Activated naive CD8-positive, alpha-beta T cell treated with anti-CD3 and anti-CD28 coated beads for 36 hours (primary cell): ENCODE results near the gene TCF3. TPM values are rescaled to one million over a fixed set of nuclear protein-coding genes. Genes with fewer than 3 reads are reported as not detected.
"Not testable (repeated sequence)": the region's sequence is repeated elsewhere in the genome, so short reads cannot be mapped to it uniquely, and the experiment has no call there.

Experiments
- DNase-seq: peaks from one replicate; pipeline ENCODE4 v3.0.0; 2021
- H3K27ac Mint-ChIP-seq: one replicate; pipeline ENCODE4 v1.8.0; 2022; ENCODE audit warnings: mild to moderate bottlenecking, moderate library complexity, mixed read lengths
- H3K27me3 Mint-ChIP-seq: one replicate; pipeline ENCODE4 v1.8.0; 2022; ENCODE audit warnings: mild to moderate bottlenecking, mixed read lengths
- H3K36me3 Mint-ChIP-seq: one replicate; pipeline ENCODE4 v1.8.0; 2021; ENCODE audit warnings: mild to moderate bottlenecking, mixed read lengths
- H3K4me1 Mint-ChIP-seq: one replicate; pipeline ENCODE4 v1.8.0; 2021; ENCODE audit warnings: mixed read lengths
- H3K4me3 Mint-ChIP-seq: one replicate; pipeline ENCODE4 v1.8.0; 2022; ENCODE audit warnings: mild to moderate bottlenecking, moderate library complexity, mixed read lengths
- H3K9me3 Mint-ChIP-seq: one replicate; pipeline ENCODE4 v1.8.0; 2022; ENCODE audit warnings: mixed read lengths
- total RNA-seq, 2 experiments: library from RNA; stranded (reverse); gene quantifications; one replicate each; pipeline ENCODE4 v1.2.3, GENCODE V29; 2021

TCF3 gene
- total RNA-seq, 2 experiments from 2014 or later: 106 TPM

GRCh38 chr19:1676351-1677266 is 24.2 kb upstream of the TCF3 start:
- no peaks in the 10 kb centered on the region for H3K36me3 Mint-ChIP-seq
- H3K4me3 Mint-ChIP-seq: no peak overlapping the region

GRCh38 chr19:1675633-1676350 is 23.4 kb upstream of the TCF3 start:
- peaks cover 83% of the 10 kb centered on the region for H3K27me3 Mint-ChIP-seq

More at GRCh38 chr19:1676351-1677266, 24.2 kb upstream of the TCF3 start:
- no peak overlapping the region for H3K27ac Mint-ChIP-seq
- peaks cover 82% of the 10 kb centered on the region for H3K27me3 Mint-ChIP-seq
- no peak for DNase-seq
- no peaks in the 10 kb centered on the region for H3K9me3 Mint-ChIP-seq
- H3K4me1 Mint-ChIP-seq: no peaks in the 10 kb centered on the region

DNA sequence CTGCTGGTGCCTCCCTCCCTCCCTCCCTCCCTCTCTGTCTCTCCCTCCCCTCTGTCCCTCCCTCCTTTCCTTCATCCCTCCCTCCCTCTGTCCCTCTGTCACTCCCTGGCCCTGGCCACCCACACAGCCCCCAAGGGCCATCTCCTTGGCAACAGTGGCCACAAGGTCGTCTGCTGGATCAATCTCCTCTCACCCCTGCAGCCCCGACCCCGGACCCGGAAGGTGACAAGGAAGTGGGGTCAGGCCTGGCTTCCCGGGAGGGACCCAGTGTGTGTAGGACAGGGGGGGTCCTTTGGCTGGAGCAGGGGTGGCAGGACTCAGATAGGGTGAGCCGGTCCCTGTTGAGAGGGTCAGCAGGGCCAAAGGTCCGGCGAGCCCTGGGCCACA is 21.9 kb upstream of the TCF3 start:
- H3K4me3 Mint-ChIP-seq: no peak overlapping the region
- no peaks in the 10 kb centered on the region for H3K4me1 Mint-ChIP-seq
- no peaks in the 10 kb centered on the region for H3K9me3 Mint-ChIP-seq
- peaks cover 82% of the 10 kb centered on the region for H3K27me3 Mint-ChIP-seq
- no peak overlapping the region for H3K27ac Mint-ChIP-seq
- DNase-seq: no peak
- H3K36me3 Mint-ChIP-seq: no peaks in the 10 kb centered on the region

More at GRCh38 chr19:1675633-1676350, 23.4 kb upstream of the TCF3 start:
- no peaks in the 10 kb centered on the region for H3K36me3 Mint-ChIP-seq
- DNase-seq: no peak
- H3K4me3 Mint-ChIP-seq: no peak overlapping the region
- H3K4me1 Mint-ChIP-seq: no peaks in the 10 kb centered on the region
- no peak overlapping the region for H3K27ac Mint-ChIP-seq
- H3K9me3 Mint-ChIP-seq: no peaks in the 10 kb centered on the region

DNA sequence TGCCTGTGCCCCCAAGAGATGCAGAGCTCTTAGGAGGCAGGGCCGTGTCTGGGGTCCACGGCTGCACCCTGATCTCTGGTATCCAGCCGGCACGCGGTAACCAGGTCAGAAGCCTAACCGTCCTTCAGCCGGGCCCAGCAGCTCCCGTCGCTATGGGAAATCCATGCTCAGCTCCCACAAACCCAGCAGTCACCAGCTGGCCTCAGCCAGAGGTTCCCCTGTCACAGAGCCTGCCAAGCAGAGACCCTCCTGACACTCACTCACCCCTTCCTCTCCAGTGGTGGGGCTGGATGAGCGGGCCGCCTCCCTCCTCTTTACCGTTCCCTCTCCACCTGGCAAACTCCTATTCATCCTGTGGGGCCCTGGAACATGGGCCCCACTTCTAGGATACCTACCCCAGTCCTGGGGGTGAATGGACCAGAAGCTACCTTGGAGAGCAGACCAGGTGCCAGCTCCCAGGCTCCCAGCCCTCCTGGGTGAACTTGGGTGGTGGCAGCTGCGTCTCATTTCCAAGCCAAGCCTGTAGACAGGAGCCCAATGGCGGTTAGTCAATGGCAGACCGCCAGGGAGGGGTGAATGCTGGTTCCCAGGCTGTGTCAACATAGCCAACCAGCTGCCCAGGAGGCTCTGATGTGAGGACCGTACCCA is 21.4 kb upstream of the TCF3 start:
- Mint-ChIP-seq H3K36me3 (no peaks in the 10 kb centered on the region), H3K4me3 (no peak overlapping the region), H3K9me3 (no peaks in the 10 kb centered on the region), H3K27me3 (peaks cover 79% of the 10 kb centered on the region), H3K27ac (no peak overlapping the region), H3K4me1 (peaks cover 3% of the 10 kb centered on the region)
- DNase-seq: no peak

DNA sequence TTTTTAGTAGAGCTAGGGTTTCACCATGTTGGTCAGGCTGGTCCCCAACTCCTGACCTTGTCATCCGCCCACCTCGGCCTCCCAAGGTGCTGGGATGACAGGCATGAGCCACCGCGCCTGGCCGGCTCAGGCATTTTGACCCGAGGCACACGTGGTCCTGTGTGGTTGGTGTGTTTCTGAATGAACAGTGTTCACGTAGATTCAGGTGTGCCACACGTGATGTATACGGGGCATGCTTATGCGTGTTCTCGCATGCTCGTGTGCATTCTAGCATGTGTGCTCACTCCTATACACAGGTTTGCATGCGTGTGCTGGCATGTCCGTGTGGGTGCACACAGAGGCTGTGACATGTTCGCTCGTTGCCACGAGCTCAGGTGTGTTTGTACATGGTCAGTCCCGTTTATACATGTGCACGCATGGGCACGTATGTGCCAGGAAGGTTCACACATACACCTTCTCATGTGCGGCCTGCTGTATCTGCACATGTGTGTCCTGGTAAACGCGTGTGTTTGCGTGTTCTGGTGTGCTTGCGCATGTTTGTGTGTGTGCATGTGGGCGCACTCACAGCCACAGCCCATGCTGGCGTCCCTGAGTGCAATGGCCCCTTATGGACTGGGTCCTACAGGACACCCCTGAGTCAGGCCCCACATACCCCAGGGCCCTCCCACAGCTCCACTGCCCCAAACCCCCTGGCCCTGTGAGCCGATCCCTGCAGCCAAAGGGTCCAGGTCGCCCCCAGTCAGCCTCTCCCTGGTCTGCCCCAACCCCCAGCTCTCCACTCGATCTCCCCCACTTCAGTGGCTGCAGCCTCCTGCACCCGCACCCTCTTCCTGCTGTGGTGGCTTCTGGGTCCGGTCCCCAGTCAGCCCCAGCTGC is 20.6 kb upstream of the TCF3 start:
- Mint-ChIP-seq H3K9me3 (no peaks in the 10 kb centered on the region), H3K27ac (no peak overlapping the region), H3K36me3 (no peaks in the 10 kb centered on the region), H3K27me3 (peaks cover 78% of the 10 kb centered on the region), H3K4me3 (no peak overlapping the region), H3K4me1 (peaks cover 10% of the 10 kb centered on the region)
- no peak for DNase-seq

- DNase-seq: peak; percentile 62
These were observed 19.8 kb upstream of the TCF3 start for GRCh38 chr19:1672038-1672768.

DNA sequence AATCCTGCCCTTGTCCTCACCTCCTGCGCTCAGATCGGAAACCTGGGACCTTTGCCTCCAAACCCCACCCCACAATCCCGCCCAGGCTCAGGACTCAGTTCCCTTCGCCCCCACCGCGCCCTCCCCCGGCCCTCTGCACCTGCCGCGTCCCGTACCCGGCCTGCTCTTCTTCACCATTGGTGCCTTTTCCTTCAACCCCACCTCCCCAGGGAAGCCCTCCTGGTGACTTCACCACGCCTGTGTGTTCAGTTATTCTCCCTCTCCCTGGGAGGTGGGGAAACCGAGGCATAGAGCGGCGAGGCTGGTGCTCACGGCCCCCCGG is 19.3 kb upstream of the TCF3 start:
- H3K9me3 Mint-ChIP-seq: no peaks in the 10 kb centered on the region
- no peaks in the 10 kb centered on the region for H3K36me3 Mint-ChIP-seq
- H3K4me1 Mint-ChIP-seq: peaks cover 12% of the 10 kb centered on the region
- peak overlapping the region; percentile 47 for H3K4me3 Mint-ChIP-seq
- H3K27me3 Mint-ChIP-seq: peaks cover 74% of the 10 kb centered on the region
- no peak overlapping the region for H3K27ac Mint-ChIP-seq
- no peak for DNase-seq

More at GRCh38 chr19:1672038-1672768, 19.8 kb upstream of the TCF3 start:
- H3K27me3 Mint-ChIP-seq: peaks cover 77% of the 10 kb centered on the region
- H3K4me1 Mint-ChIP-seq: peaks cover 12% of the 10 kb centered on the region
- no peaks in the 10 kb centered on the region for H3K36me3 Mint-ChIP-seq
- no peaks in the 10 kb centered on the region for H3K9me3 Mint-ChIP-seq
- H3K4me3 Mint-ChIP-seq: peak overlapping the region; percentile 42
- no peak overlapping the region for H3K27ac Mint-ChIP-seq

GRCh38 chr19:1670747-1671146 is 18.3 kb upstream of the TCF3 start:
- not testable (repeated sequence) for H3K36me3 Mint-ChIP-seq, H3K27ac Mint-ChIP-seq, H3K9me3 Mint-ChIP-seq, H3K4me3 Mint-ChIP-seq, DNase-seq
- Mint-ChIP-seq H3K4me1 (peaks cover 12% of the 10 kb centered on the region), H3K27me3 (peaks cover 74% of the 10 kb centered on the region)

- Mint-ChIP-seq H3K36me3 (no peaks in the 10 kb centered on the region), H3K9me3 (no peaks in the 10 kb centered on the region), H3K4me3 (no peak overlapping the region), H3K27me3 (peaks cover 58% of the 10 kb centered on the region), H3K27ac (peak overlapping the region; percentile 16), H3K4me1 (peaks cover 15% of the 10 kb centered on the region)
- DNase-seq: no peak
These were observed 16.3 kb upstream of the TCF3 start for GRCh38 chr19:1668486-1669270.

DNA sequence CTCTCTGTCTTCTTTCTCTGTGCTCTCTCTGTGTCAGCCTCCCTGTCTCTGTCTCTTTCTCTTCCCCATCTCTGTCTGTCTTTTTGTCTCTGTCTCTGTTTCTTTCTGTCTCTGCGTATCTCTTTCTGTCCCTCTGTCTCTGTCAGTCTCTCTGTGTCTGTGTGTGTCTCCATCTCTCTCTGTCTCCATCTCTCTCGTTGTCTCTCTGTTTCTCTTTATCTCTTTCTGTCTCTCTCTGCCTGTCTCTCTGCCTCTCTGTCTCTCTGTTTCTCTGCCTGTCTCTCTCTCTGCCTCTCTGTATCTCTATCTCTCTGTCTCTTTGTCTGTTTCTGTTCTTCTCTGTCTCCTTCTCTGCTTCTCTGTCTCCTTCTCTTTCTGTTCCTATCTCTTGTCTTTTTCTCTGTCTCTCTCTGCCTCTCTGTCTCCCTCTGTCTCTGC is 15.7 kb upstream of the TCF3 start:
- Mint-ChIP-seq H3K27me3 (peaks cover 52% of the 10 kb centered on the region), H3K9me3 (no peaks in the 10 kb centered on the region), H3K27ac (no peak overlapping the region), H3K4me1 (peaks cover 15% of the 10 kb centered on the region), H3K36me3 (no peaks in the 10 kb centered on the region), H3K4me3 (no peak overlapping the region)
- DNase-seq: no peak

- peaks cover 18% of the 10 kb centered on the region for H3K4me1 Mint-ChIP-seq
- H3K27ac Mint-ChIP-seq: no peak overlapping the region
- H3K9me3 Mint-ChIP-seq: no peaks in the 10 kb centered on the region
- DNase-seq: no peak
- no peak overlapping the region for H3K4me3 Mint-ChIP-seq
- no peaks in the 10 kb centered on the region for H3K36me3 Mint-ChIP-seq
- peaks cover 37% of the 10 kb centered on the region for H3K27me3 Mint-ChIP-seq
These were observed 13.2 kb upstream of the TCF3 start for GRCh38 chr19:1665565-1666047.

GRCh38 chr19:1663852-1664251 is 11.4 kb upstream of the TCF3 start:
- H3K4me3 Mint-ChIP-seq: no peak overlapping the region
- H3K36me3 Mint-ChIP-seq: no peaks in the 10 kb centered on the region
- peaks cover 20% of the 10 kb centered on the region for H3K4me1 Mint-ChIP-seq
- peaks cover 25% of the 10 kb centered on the region for H3K27me3 Mint-ChIP-seq
- DNase-seq: peak; percentile 43
- H3K27ac Mint-ChIP-seq: no peak overlapping the region
- H3K9me3 Mint-ChIP-seq: no peaks in the 10 kb centered on the region

GRCh38 chr19:1663227-1663626 is 10.8 kb upstream of the TCF3 start:
- H3K27ac Mint-ChIP-seq, DNase-seq, H3K9me3 Mint-ChIP-seq, H3K4me3 Mint-ChIP-seq, H3K36me3 Mint-ChIP-seq: not testable (repeated sequence)
- Mint-ChIP-seq H3K27me3 (peaks cover 20% of the 10 kb centered on the region), H3K4me1 (peaks cover 15% of the 10 kb centered on the region)
